Measurements from ENCODE around the gene ALDH5A1.

Gene ALDH5A1

DNA sequence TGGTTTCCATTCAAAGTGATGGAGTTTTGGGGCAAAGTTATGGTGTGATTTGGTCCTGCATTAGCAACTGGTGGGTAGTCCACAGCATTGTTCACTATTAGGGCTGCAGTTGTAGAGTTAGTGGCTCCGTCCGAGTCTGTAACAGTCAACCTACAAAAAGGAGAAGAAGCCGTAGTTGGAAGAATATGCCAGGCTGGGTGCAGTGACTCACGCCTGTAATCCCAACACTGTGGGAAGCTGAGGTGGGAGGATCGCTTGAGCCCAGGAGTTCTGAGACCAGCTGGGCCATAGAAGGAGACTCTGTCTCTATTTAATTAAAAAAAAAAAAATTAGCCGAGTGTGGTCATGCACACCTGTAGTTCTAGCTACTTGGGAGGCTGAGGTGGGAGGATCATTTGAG is 81.7 kb downstream of the ALDH5A1 start:
- no peak for DNase-seq

DNA sequence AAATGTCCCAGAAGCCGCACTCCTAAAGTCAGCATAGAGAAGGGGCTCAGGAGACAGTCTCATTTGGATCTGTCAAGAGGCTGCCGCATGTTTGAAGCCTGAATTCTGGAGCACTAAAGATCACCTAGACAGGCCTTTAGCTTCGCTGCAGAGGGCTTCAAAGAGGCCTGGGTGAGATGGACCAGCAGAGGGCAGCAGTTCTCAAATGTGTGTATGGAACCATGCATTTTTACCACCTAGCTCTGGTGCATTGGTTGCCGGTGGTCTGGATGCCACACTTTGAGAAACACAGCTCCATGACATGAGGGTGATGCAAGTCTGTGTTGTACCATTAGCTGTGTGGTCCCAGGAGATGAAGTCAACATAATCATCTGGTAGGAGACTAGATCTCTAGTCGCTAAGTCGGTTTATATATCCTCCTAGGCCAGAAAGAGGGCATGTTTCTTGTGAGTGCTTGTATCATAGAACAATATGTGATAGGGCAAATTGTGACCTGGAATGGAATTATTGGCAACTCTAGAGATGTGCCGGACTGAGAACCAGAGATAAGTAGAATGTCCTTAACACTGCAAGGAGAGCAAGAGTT is 86.4 kb downstream of the ALDH5A1 start:
- DNase-seq, result peak; percentile 80

DNA sequence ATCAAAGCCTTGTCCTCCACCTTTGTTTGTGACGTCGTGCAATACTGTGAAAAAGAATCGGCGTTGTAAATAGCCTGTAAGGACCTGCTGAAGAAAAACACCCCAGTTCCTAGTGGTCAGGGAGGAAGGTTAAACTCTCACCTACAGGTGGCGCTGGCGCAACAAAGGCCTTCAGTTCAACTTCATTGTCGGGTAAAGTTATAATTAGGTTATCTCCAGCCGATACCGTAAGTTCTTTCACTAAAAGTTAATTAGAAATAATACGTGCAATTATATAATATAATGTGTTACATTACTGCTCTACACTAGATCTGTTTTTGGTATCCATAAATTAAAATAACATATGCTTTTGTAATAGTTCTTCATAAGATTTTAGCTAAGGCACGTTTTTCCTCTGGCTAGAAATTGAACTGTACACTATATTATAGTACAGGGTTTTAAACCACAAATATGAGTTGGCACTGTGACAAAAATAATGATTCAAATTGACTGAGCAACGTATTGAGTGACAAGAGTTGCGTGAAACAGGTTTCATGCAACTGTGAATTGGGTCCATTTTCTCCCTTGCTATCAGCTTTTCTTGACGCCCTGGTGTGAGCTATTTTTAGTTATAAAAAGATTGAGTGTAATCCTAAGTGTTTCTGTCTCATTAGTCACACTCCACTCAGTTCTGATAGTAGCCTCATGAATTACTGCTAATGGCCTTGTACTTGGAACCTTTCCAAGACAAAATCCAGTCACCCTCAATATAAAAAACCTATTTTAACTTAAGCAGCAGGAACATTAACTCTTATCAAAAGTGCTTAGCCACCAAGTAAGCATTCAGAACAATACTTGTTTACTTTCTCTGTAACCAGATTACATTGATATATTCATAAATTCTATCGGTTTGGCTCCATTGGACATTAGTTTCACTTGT is 89.0 kb downstream of the ALDH5A1 start:
- peak; percentile 84 for DNase-seq

DNA sequence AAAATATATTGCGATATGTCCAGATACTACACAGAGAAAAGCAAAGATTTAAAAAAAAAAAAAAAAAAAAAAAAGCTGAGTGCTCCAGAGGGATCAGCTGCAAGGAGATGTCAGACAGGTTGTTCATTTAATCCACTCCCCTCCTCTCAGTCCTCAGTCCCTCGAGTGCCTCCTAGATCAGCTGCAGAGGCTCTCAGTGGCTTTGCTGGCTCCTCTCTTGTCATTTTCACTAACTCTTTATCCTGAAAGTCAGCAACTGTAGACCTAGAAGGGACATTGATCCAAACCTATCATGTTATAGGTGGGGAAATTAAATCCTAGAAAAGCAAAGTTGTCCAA is 89.6 kb downstream of the ALDH5A1 start:
- no peak for DNase-seq
